GM10847 (cell line): ENCODE results near the gene FAM24B.

Source experiments
- POLR2A ChIP-seq: IDR thresholded peaks from 2 replicates; pipeline ENCODE4 v1.6.1; 2011; ENCODE audit not compliant: insufficient read length; ENCODE audit errors: extremely low read depth

The FAM24B gene

GRCh38 chr10:122861711-122862161 lies 17.6 kb downstream of the FAM24B start:
- no peak for TF ChIP-seq POLR2A

GRCh38 chr10:122859527-122859926 lies 19.9 kb downstream of the FAM24B start:
- no peak for TF ChIP-seq POLR2A

GRCh38 chr10:122856902-122857301 lies 22.5 kb downstream of the FAM24B start:
- no peak for TF ChIP-seq POLR2A

GRCh38 chr10:122855745-122856144 lies 23.6 kb downstream of the FAM24B start:
- no peak for TF ChIP-seq POLR2A

GRCh38 chr10:122854648-122855047 lies 24.7 kb downstream of the FAM24B start:
- no peak for TF ChIP-seq POLR2A

- TF ChIP-seq POLR2A: no peak
Measured at GRCh38 chr10:122853665-122854313, 25.6 kb downstream of the FAM24B start.

GRCh38 chr10:122852261-122852660 lies 27.1 kb downstream of the FAM24B start:
- no peak for TF ChIP-seq POLR2A

GRCh38 chr10:122850705-122851640 lies 28.4 kb downstream of the FAM24B start:
- TF ChIP-seq POLR2A: no peak

GRCh38 chr10:122849900-122850605 lies 29.3 kb downstream of the FAM24B start:
- no peak for TF ChIP-seq POLR2A

GRCh38 chr10:122849090-122849489 lies 30.3 kb downstream of the FAM24B start:
- no peak for TF ChIP-seq POLR2A

- TF ChIP-seq POLR2A: no peak
Measured at GRCh38 chr10:122847782-122848604, 31.4 kb downstream of the FAM24B start.

GRCh38 chr10:122845783-122846332 lies 33.5 kb downstream of the FAM24B start, which contains the start of gene CUZD1:
Gene CUZD1 (minus strand): TSS chr10:122845857. CDS start chr10:122845843, 14 bp downstream.
- TF ChIP-seq POLR2A: no peak

- TF ChIP-seq POLR2A: no peak
Measured at GRCh38 chr10:122844146-122844545, 35.2 kb downstream of the FAM24B start.

GRCh38 chr10:122841569-122841968 lies 37.8 kb downstream of the FAM24B start:
- TF ChIP-seq POLR2A: no peak
